GM23338 (cell line): ENCODE measurements around the gene REV3L. TPM values are rescaled to one million over a fixed set of nuclear protein-coding genes. Genes with fewer than 3 reads are reported as not detected.

ENCODE experiments used
- ATAC-seq: fragments of 200-7000 bp; cut with Tn5 transposase; 3 replicates; pipeline ENCODE4 v1.9.1; 2020
- DNase-seq: peaks from one replicate; pipeline ENCODE4 v3.0.0-alpha.2; 2015; ENCODE audit warnings: low spot score
- H2AFZ ChIP-seq: fragments of 200-600 bp; sonication (generic); 2 replicates; pipeline ENCODE4 v1.8.0; 2016; ENCODE audit warnings: antibody characterized with exemption, mild to moderate bottlenecking, moderate library complexity
- H3F3A ChIP-seq: fragments of 200-600 bp; sonication (generic); replicated peaks from 2 replicates; pipeline ENCODE4 v1.8.0; 2017; ENCODE audit warnings: antibody characterized with exemption, mixed run types, low read depth
- H3K27ac ChIP-seq: fragments of 200-600 bp; sonication (generic); 2 replicates; pipeline ENCODE4 v1.6.1; 2016; ENCODE audit warnings: low read depth
- H3K27me3 ChIP-seq: fragments of 200-600 bp; sonication (generic); 2 replicates; pipeline ENCODE4 v1.8.0; 2016; ENCODE audit warnings: mild to moderate bottlenecking, mixed run types, moderate library complexity; ENCODE audit not compliant: insufficient read depth
- H3K36me3 ChIP-seq: fragments of 200-600 bp; sonication (generic); 2 replicates; pipeline ENCODE4 v1.8.0; 2016; ENCODE audit warnings: mild to moderate bottlenecking; ENCODE audit not compliant: insufficient read depth
- H3K4me1 ChIP-seq: fragments of 200-600 bp; sonication (generic); 2 replicates; pipeline ENCODE4 v1.8.0; 2016; ENCODE audit warnings: mild to moderate bottlenecking, moderate library complexity; ENCODE audit not compliant: insufficient read depth
- H3K4me2 ChIP-seq: fragments of 200-600 bp; sonication (generic); 2 replicates; pipeline ENCODE4 v1.7.1; 2017; ENCODE audit warnings: mixed run types
- H3K4me3 ChIP-seq: fragments of 200-600 bp; sonication (generic); 2 replicates; pipeline ENCODE4 v1.6.1; 2016; ENCODE audit warnings: mixed run types
- H3K79me2 ChIP-seq: fragments of 200-600 bp; sonication (generic); replicated peaks from 2 replicates; pipeline ENCODE4 v1.8.0; 2017; ENCODE audit warnings: mild to moderate bottlenecking; ENCODE audit not compliant: insufficient read depth
- H3K9me2 ChIP-seq: fragments of 200-600 bp; sonication (generic); 2 replicates; pipeline ENCODE4 v1.8.0; 2017; ENCODE audit not compliant: insufficient read depth
- H4K20me1 ChIP-seq: fragments of 200-600 bp; sonication (generic); replicated peaks from 2 replicates; pipeline ENCODE4 v1.8.0; 2017; ENCODE audit warnings: mild to moderate bottlenecking; ENCODE audit not compliant: insufficient read depth
- H3K27ac Mint-ChIP-seq: 2 replicates; pipeline ENCODE4 v1.8.0; 2020; ENCODE audit warnings: inconsistent platforms, mild to moderate bottlenecking, moderate library complexity, mixed read lengths
- H3K27me3 Mint-ChIP-seq: 3 replicates; pipeline ENCODE4 v1.8.0; 2022; ENCODE audit warnings: low read depth, mild to moderate bottlenecking, moderate library complexity, mixed read lengths, inconsistent platforms; ENCODE audit not compliant: insufficient read depth, poor library complexity
- H3K36me3 Mint-ChIP-seq: 3 replicates; pipeline ENCODE4 v1.8.0; 2021; ENCODE audit warnings: low read depth, mild to moderate bottlenecking, inconsistent platforms, moderate library complexity, mixed read lengths
- H3K4me1 Mint-ChIP-seq: 3 replicates; pipeline ENCODE4 v1.8.0; 2020; ENCODE audit warnings: mild to moderate bottlenecking, inconsistent platforms, mixed read lengths
- H3K4me3 Mint-ChIP-seq: 3 replicates; pipeline ENCODE4 v1.8.0; 2021; ENCODE audit warnings: moderate library complexity, mild to moderate bottlenecking, inconsistent platforms, mixed read lengths
- H3K9me3 Mint-ChIP-seq: 3 replicates; pipeline ENCODE4 v1.8.0; 2020; ENCODE audit warnings: moderate library complexity, mild to moderate bottlenecking, inconsistent platforms, mixed read lengths
- CREB1 ChIP-seq: fragments of 250-450 bp; sonication (Bioruptor Pico); IDR thresholded peaks from 2 replicates; pipeline ENCODE4 v1.5.0; 2020; ENCODE audit warnings: low read depth, mild to moderate bottlenecking, moderate library complexity
- CTCF ChIP-seq, 2 experiments: fragments of 200-600 bp in 1 of 2; sonication (generic) in 1 of 2; conservative IDR thresholded peaks; 2 replicates each; pipeline versions ENCODE4 v1.5.1 to v1.6.1; 2016 to 2017; ENCODE audit warnings: antibody characterized with exemption in 2 of 2, low read depth in 2 of 2, mild to moderate bottlenecking in 2 of 2, moderate library complexity in 1 of 2
- ETS1 ChIP-seq: IDR thresholded peaks from 2 replicates; pipeline ENCODE4 v1.6.1; 2016; ENCODE audit warnings: antibody characterized with exemption
- EZH2 ChIP-seq: fragments of 200-600 bp; sonication (generic); IDR thresholded peaks from one replicate; pipeline ENCODE4 v1.8.0; 2017; ENCODE audit warnings: antibody characterized with exemption, mild to moderate bottlenecking, low read depth; ENCODE audit not compliant: unreplicated experiment
- EZH2phosphoT487 ChIP-seq: fragments of 200-600 bp; sonication (generic); IDR thresholded peaks from one replicate; pipeline ENCODE4 v1.8.1; 2018; ENCODE audit warnings: antibody characterized with exemption; ENCODE audit not compliant: unreplicated experiment
- JUNB ChIP-seq: IDR thresholded peaks from one replicate; pipeline ENCODE4 v1.6.1; 2016; ENCODE audit warnings: antibody characterized with exemption; ENCODE audit not compliant: unreplicated experiment
- NANOG ChIP-seq: IDR thresholded peaks from 2 replicates; pipeline ENCODE4 v1.6.1; 2016; ENCODE audit warnings: antibody characterized with exemption, borderline replicate concordance
- POLR2AphosphoS5 ChIP-seq: IDR thresholded peaks from 2 replicates; pipeline ENCODE4 v1.6.1; 2016; ENCODE audit warnings: antibody characterized with exemption, low read depth
- REST ChIP-seq: IDR thresholded peaks from one replicate; pipeline ENCODE4 v1.6.1; 2018; ENCODE audit warnings: antibody characterized with exemption; ENCODE audit not compliant: unreplicated experiment
- STAT1 ChIP-seq: IDR thresholded peaks from one replicate; pipeline ENCODE4 v1.6.1; 2016; ENCODE audit warnings: antibody characterized with exemption; ENCODE audit not compliant: unreplicated experiment
- ZNF114 ChIP-seq: fragments of 250-450 bp; sonication (Bioruptor Pico); IDR thresholded peaks from 2 replicates; pipeline ENCODE4 v1.5.0; 2020; ENCODE audit warnings: mild to moderate bottlenecking, moderate library complexity
- ZNF331 ChIP-seq: fragments of 250-450 bp; sonication (Bioruptor Pico); IDR thresholded peaks from 2 replicates; pipeline ENCODE4 v1.5.0; 2020; ENCODE audit warnings: low read depth, mild to moderate bottlenecking, moderate library complexity
- ZNF462 ChIP-seq: fragments of 250-450 bp; sonication (Bioruptor Pico); IDR thresholded peaks from 2 replicates; pipeline ENCODE4 v1.5.0; 2020; ENCODE audit warnings: mild to moderate bottlenecking, moderate library complexity
- polyA plus RNA-seq: library from polyadenylated mRNA; unstranded; fragments of >200 nt; fragmentation: Nextera tagmentation; extraction: Ambion mirVana; gene quantifications from 2 replicates; pipeline ENCODE4 v1.2.1, GENCODE V29; 2016
- total RNA-seq: library from RNA; depleted of rRNA; stranded (reverse); fragments of >200 nt; shearing (Covaris generic); gene quantifications from 2 replicates; pipeline ENCODE4 v1.2.3, GENCODE V29; 2014

Gene REV3L
- total and polyA plus RNA-seq, 2 experiments from 2014 or later = 8.3 to 13.1 TPM

GRCh38 chr6:111444794-111445193 is 38.2 kb downstream of the REV3L start:
- ATAC-seq (no peak), DNase-seq (no peak)
- H3K27me3 Mint-ChIP-seq = peaks cover 4% of the 10 kb centered on the region
- Histone ChIP-seq H3K27me3 (no peaks in the 10 kb centered on the region), H3K4me2 (no peak overlapping the region), H3F3A (no peaks in the 10 kb centered on the region), H3K4me1 (0 out of 2 replicates have a peak, but pooled peaks cover 4% of the 10 kb centered on the region), H3K79me2 (peaks cover 8% of the 10 kb centered on the region), H2AFZ (no peak overlapping the region), H3K36me3 (no peaks in the 10 kb centered on the region), H3K27ac (no peak overlapping the region), H3K9me2 (no peaks in the 10 kb centered on the region), H3K4me3 (no peak overlapping the region), H4K20me1 (peaks cover 9% of the 10 kb centered on the region; the same call in 1 of the 2 replicates)
- H3K36me3 Mint-ChIP-seq = no peaks in the 10 kb centered on the region
- H3K9me3 Mint-ChIP-seq = no peaks in the 10 kb centered on the region
- H3K27ac Mint-ChIP-seq = no peak overlapping the region
- TF ChIP-seq JUNB (no peak), ZNF114 (no peak), ZNF462 (no peak), ETS1 (no peak), EZH2phosphoT487 (no peak), CTCF (conservative IDR thresholded peaks at IDR 0.05; ENCODE audit: low read depth in 2 of 2) (no peak), STAT1 (no peak), POLR2AphosphoS5 (no peak), ZNF331 (CRISPR knock-in tag) (no peak), EZH2 (no peak), CREB1 (CRISPR knock-in tag) (no peak), NANOG (no peak), REST (no peak)
- no peak overlapping the region for H3K4me3 Mint-ChIP-seq
- H3K4me1 Mint-ChIP-seq = peaks cover 4% of the 10 kb centered on the region; the same call in 2 of the 3 replicates
